Dedifferentiated amniotic fluid mesenchymal stem cell (primary cell): ENCODE data around the gene PRKAR2B.

ENCODE experiments used
- DNase-seq: peaks from one replicate; pipeline ENCODE4 v3.0.0-alpha.2; 2016; ENCODE audit errors: extremely low spot score

The PRKAR2B gene

DNA sequence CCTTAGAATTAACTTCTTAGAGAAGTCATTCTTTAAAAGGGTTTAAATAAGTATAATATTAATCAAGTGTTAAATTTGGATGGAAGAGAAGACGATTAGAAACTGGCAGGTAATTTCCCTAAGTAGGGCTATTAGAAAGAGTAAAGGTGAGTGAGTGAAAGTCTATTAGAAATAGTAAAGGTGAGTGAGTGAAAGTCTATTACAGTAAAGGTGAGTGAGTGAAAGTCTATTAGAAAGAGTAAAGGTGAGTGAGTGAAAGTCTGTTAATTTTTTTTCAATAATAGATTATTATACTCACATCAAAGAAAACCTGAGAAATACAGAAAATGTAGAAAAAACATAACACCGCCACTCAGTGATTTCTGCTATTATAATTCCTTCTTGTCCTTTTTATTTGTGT is 113.5 kb downstream of the PRKAR2B start:
- no peak for DNase-seq

DNA sequence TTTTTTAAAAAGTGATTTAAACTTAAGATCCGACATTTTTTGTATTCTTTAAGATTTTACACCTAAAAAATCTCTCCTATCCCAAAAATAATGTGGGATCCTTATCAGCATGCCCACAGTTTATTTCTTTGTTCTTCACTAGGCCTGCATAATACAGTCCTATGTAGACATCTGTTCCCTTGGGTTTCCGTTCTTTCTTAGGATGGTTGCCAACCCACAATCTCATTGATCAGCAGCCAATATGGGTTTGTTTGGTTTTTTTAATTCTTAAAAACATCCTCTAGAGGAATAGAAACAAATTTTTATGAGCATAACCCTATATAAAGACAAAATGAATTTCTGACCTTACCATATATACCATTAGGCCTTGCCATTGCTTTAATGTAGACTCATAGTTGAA is 115.9 kb downstream of the PRKAR2B start:
- no peak for DNase-seq

DNA sequence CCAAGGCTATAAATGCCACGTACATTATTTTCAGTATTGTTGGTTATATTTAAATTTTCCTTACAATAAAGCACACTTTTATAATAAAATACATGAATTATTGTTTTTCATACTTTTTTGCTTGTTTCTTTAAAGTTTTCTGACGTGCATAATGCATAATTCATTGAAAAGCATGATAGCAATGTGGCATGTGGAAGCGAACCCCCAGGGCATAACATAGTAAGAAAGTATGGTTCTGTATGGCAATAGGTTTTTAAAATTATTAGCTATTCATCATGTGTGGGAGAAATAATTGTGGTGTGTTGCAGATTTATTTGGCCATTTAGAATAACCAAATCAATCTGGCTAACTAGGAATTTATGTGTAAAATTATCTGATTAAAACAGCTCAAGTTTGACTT is 116.9 kb downstream of the PRKAR2B start:
- no peak for DNase-seq

DNA sequence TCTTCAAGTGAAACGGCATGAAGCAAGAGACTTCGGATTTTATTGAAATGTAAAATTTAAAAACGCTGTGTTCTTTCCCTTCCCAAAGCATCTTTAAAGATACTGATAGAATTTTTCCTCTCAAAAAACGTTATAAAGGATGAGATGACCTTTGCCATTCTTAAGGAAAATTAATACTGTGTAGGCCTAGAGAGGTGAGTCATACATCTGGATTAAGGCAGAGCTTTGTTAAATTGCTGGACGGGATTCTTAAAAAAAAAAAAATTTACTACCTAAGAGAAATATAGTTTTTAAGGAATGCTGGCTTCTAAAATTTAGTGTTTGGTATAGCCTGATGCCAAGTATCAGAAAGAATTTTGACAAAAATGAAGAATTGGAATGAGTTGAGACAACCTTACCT is 118.0 kb downstream of the PRKAR2B start:
- no peak for DNase-seq

DNA sequence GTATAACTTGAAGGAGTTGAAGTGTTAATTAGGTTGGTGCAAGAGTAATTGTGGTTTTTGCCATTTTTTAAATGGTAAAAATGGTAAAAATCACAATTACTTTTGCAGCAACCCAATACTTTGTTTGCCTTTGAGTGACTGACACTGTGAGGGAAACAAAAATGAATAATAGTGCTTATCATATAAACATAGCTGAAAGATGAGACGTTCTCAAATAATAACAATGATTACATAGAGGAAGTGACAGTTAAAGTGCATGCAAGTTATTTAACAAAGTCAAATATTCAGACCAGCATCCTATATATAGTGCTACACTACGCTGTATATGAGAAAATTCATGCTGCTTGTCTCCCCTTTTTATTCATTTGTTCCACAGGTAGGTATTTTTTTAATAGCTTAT is 119.6 kb downstream of the PRKAR2B start:
- DNase-seq, result no peak

DNA sequence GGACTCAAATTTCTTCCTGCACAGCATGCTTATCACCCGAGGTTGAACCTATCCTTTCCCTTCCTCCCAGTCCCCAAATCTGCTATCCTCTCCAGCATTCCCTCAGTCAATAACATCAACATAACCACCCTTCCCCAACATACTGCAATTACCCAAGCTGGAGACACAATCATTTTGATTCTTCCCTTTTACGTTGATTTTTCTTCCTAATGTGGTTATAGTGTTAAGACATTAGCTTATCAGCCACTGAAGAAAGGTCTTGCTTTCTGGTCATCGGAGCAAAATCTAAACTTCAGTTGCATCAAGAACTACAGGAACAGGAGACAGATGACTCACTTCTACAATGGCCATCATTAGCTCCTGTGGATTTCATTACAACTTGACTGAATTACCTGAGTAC is 120.8 kb downstream of the PRKAR2B start:
- no peak for DNase-seq

DNA sequence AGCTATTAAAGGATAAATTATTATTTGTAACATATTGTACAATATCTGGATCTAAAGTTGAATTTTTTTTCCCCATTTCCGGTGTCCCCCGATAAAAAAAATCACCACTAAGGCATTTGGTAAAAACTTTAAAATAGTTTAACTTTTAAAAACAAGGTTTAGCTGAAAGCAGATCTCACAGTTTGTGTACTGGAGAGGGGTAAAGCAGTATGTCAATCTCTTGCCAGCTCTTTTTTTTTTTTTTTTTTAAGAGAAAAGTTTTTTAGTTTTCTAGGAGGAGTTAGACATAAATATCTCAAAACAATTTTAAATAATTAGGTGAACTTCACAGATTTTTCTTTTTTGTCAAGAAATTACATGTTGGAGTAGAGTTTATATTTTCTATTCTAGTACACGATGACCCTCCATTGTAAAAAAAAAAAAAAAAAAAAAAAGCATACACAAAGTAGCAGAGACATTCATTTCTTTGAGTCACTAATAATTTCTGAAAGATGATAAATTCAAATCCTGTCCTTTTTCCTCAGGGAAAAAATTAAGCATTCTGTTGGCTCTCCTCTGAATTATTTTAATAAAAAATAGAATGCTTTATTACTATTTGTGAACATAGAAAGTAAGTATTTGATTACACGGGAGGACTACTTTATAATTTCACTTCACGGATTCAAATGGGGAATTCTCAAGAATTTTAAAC is 122.4 kb downstream of the PRKAR2B start:
- DNase-seq, result no peak

DNA sequence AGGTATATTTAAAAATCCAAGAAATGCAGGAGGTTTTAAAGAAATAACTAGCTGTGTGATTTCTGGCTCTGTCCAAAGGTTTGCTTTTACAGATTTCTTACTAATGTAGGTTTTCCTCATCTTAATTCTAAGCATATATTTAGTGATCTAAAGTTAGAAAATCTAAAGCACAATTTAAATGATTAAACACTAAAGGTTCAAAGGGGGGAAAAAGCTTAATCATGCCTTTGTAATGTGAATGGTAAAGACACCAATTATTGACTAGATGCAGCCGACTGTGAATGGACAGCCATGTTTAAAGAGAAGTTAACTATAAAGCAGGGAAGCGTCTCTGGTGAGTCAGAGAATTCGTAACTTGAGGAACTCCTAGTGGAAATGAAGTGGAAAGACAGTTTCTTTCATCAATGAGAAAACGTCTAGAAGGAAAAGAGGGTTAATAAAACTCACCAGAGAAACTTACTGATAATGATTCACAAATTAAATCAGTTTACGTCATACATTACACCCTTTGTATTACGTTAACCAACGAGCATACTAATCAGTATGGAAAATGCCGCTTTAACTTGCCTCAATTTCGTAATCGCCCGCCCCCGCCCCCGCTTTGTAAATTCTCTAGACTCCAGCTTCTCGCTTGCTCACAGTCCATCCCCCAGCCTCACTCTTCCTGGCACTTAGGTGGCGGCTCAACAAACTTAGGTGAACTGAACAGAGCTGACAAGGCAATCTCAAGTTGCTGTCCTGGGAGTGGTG is 123.2 kb downstream of the PRKAR2B start:
- DNase-seq, result peak; percentile 93

DNA sequence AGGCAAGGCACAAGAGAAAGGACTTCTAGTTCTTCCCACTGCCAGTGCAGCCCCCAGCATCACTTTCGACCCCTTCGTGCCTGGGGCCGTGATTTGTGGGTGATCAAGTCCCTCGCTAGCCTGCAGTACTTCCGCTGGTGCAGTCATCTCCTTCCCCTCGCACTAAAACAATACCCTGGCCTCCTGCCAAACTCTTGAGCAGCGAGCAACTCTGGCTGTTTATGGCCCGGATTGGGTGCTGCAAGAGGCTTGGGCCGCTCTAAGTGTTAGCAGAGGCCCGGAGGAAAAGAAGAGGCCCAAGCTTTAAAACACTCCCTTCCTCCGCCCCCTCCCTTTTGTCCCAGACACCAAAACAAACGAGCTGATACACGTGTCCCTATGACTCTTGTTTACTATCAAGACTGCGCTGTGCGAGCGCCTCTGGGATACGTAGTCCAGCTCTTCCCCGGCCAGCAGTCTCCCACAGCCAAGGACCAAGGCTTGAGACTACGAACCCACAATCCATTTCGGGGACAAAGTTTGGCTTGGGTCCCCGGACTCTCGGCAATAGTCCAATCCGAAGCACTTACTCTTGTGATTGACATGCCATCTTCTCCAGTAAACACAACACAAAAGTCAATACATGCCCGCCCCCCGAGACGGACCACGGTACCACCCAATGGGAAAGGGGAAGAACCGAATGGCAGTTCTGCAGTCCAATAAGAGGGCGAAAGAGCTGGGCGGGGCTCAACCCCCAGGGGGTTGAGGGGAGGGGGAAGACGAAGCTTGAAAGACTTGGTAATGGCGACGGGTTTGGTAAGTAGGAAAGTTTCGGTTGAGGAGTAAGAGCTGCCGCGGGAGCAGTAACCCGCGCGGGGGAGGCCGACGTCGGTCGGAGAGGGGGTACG is 124.0 kb downstream of the PRKAR2B start, which contains the start of gene HBP1:
Gene HBP1 (plus strand): TSS at position 771 of the 887 bp plus-strand sequence. CDS start 10,891 bp downstream, outside the sequence.
- peak; percentile 100 for DNase-seq

DNA sequence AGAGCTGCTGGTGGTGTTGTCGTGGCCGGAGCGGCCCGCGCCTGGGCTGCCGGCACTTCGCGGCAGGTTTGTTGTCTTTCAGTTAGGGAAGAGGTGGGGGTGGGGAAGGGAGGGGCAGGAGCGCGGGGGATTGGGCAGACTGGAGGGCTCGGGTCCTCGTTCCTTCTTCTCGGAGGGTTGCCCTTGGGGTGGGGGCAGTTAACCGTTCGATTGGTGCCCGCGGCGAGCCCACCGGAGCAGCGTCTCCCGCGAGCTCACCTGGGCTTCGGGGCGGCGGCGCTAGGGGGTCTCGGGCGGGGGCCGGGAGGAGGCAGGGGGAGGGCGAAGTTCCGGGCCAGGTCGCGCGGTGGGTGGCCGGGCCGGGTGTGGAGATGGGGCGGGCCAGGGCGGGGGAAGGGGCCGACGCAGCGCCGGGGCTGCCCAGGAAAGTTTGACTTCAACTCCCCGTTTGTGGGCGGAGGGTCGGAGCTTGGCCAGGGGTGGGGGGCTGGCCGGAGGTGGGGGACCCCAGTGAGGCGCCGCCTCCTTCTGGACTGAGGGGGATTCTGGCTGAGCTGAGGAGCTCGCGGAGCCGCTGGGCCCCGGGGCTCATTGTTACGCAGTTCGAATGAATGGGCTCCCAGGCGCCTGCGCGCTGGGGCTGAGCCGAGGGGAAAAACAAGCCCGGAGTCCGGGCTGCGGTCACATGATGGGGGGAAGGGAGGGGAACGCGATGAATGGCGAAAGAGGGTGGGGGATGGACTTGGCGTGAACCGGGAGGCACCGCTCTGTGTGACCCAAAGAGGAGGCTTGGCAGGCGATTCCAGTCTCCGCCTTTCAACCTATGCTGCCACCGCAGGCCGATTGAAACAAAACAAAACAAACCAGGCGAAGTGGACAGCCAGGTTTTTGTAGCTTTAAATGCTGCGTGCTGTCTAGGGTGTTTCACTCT is 124.9 kb downstream of the PRKAR2B start:
- DNase-seq, result peak; percentile 95

DNA sequence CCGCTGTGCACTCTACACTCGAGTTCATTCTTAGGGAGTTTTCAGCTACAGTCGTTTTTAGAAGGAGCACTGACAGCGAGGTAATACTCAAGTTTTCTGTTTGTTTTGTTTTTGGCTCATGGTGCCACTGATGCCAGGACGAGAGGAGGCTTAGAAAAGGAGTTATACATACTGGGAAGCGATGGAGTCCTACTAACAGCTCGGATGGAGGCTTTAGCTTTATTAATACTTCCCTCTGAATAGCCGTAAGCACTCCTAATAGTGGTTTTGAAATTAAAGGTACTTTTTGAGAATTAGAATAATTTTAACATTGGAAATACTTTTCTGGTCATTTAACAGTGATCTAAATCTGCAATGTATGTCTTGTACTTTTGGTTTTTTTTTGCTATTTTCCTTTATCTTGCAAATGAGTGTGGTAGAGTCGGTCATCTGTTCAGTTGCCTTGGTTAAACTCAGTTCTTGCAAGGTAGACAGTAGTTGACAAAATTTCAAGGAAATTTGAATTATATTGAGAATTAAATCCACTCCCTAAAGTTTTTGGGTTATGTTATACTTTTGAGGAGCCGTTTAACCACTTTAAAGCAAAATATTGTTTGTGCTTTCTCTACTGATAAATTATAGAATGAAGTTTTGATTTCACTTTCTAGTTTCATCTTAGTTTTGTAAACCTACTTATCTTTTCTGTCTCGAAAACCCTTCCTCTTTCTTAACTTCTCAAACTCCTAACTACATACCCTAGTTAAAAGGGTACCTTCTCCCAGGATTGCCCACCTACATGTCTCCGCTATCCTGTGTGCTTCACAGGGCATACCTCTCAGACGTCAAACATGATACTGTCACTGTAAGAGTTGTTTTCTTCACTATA is 125.8 kb downstream of the PRKAR2B start:
- DNase-seq, result no peak

DNA sequence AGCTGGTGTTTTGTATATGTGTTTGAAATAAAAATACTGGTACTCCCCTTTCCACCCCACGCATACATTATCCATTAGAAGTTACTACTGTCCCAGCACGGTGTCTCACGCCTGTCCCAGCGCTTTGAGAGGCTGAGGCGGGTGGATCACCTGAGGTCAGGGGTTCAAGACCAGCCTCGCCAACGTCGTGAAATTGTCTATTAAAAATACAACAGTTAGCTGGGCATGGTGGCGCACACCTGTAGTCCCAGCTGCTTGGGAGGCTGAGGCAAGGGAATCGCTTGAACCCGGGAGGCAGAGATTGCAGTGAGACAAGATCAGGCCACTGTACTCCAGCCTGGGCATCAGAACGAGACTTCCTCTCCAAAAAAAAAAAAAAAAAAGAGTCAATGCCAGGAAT is 127.0 kb downstream of the PRKAR2B start:
- DNase-seq, result no peak

DNA sequence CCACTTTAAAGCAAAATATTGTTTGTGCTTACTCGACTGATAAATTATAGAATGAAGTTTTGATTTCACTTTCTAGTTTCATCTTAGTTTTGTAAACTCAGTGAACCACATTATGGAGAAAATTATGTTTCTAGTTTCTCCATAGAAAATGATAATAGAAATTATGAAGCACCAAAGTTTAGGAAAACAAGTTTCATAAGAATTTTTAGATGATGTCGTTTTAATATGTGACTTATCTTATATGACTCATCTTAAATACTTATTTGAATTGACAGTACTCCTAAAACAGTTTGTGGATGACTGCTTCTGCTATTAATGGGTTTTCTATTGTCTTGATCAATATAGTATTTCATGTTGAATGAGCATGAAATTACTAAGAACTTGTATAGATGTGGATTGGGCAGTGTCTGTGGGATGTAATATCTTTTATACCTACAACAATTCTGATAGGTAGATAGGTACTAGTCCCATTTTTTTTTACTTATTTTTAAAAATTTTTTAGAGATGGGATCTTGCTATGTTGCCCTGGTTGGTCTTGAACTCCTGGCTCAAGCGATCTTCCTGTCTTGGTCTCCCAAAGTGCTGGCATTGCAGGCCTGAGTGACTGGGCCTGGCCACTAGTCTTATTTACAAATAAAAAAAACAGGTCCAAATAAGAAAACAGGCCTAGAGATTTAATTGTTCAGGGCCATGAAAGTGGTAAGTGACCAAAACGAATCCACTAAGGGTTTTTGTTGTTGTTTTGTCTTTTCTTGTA is 127.9 kb downstream of the PRKAR2B start:
- DNase-seq, result no peak

DNA sequence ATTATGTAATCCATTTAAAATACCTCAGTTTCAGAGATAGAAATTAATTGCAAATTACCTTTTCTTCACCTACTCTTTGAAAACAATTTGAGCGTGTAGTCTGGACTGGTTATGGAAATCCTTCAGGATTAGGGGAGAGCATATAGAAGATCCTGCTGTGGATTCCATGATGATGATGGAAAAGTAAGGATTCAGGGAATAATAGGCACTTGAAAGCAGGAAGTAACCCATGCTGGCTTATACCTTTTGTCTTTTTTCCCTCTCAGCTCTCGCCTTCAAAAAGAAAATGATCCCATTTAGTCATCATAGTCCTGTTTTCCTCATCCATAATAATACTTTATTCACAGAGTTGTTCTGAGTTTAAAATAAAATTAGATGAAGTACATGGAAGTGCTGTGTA is 128.7 kb downstream of the PRKAR2B start:
- DNase-seq, result no peak

DNA sequence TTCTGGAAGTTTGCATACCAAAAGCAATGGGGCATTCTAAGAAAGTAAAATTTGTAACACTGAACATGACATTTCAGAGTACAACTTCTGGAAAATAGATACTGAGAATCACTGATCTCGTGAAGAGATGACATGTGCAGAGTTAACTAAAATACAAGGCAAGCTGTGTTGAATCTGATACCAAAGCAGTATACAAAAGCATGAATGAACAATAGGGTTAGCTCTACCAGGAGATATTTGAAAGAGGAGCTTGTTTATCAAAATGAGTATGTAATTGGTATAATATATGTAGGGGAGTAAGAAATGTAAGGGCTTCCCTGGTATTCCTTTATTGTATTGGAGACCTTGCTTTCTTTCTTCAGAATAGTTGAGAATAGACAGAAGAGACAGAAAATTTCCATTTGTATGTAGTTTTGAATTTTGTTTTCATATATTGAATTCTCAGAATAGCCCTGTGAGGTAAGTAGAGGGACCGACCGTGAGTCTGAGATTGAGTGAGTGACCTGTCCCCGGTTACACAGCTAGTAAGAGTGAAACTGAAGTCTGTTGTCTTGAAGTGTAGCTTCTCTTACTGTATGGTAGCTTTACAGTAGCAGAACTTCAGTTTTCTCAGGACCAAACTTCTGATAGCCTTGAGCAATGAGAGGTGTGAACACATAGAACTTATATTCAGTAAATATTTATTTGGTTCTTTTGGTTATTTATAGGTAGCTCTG is 129.3 kb downstream of the PRKAR2B start:
- no peak for DNase-seq

DNA sequence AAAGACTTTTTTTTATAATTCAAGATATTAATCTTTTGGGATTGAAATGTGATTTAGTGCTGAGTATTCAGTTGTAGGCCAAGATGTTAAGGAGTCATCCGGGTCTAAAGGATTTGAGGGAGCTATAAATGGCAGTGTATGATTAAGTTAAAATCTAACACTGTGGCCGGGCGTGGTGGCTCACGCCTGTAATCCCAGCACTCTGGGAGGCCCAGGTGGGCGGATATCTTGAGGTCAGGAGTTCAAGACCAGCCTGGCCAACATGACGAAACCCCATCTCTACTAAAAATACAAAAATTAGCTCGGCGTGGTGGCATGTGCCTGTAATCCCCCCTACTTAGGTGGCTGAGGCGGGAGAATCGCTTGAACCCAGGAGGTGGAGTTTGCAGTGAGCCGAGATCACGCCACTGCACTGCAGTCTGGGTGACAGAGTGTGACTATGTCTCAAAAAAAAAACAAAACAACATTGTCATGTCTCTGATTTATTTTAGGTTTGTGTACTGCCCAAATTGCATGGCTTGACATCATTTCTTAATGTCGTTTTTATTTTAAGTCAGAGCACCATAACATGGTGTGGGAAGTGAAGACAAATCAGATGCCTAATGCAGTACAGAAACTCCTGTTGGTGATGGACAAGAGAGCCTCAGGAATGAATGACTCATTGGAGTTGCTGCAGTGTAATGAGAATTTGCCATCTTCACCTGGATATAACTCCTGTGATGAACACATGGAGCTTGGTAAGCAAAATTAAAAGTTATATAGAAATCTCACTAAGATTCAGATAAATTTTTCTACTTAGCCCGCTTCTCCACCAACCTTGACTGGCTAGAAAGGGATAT is 135.0 kb downstream of the PRKAR2B start:
- no peak for DNase-seq

DNA sequence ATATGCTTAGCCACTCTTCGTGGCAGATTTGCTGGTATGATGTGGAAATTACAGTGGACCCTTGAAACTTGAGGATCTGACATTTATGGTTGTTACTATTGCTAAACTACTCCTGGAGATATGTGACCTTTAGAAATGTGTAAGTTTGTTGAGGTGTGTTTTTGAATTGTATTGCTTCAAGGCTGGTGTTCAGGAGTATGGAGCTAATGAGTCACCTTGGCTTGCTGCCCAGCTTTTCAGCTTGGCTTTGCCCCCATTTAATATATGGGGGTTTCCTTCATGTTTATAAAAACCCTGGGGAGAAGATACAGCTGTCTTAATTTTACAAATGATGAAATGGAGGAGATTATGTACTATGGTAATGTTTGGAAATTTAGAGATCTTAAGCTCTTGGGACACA is 135.9 kb downstream of the PRKAR2B start:
- no peak for DNase-seq

DNA sequence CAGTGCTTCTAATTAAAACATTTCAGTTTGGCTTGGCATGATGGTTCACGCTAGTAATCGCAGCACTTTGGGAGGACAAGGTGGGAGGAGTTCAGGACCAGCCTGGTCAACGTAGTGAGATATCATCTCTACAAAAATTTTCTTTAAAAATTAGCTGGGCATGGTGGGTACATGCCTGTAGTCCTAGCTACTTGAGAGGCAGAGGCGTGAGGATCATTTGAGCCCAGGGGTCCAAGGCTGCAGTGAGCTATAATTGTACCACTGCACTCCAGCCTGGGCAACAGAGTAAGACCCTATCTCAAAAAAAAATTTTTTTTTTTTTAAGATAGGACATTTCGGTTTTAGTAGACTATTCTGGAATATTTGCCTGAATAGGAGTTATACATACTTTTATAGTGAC is 136.7 kb downstream of the PRKAR2B start:
- no peak for DNase-seq
